GM19455 (cell line): ENCODE results near the gene ROR2.

Source experiments
- ATAC-seq: cut with Tn5 transposase; IDR thresholded peaks from one replicate; pipeline ENCODE4 v1.9.1; 2021; ENCODE audit not compliant: unreplicated experiment

The ROR2 gene

DNA sequence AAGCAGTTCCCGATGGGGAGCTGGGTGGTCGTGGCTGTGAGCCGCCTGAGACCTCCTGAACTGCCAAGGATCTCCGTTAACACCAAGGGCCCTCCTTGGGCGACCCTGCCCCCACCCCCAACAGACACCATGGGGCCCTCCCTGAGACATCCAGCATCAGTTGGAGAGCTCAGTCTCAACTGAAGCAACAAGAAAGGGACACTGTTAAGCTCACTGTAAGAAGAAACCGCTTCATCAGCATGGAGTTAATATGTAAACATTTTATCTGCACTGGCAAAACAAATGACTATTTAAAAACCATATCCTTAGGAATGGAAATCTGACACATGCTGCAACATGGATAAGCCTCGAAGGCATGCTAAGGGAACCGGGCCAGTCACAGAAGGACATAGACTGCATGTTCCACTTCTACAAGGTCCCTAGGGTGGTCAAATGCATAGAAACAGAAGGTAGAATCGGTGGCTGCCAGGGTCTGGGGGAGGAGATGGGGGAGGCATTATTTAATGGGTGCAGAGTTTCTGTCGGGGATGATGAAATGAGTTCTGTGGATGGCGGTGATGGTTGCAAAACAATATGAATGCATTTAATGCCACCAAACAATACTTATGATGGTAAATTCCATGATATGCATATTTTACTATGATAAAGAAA, 47.4 kb downstream of the ROR2 start:
- ATAC-seq: no peak

DNA sequence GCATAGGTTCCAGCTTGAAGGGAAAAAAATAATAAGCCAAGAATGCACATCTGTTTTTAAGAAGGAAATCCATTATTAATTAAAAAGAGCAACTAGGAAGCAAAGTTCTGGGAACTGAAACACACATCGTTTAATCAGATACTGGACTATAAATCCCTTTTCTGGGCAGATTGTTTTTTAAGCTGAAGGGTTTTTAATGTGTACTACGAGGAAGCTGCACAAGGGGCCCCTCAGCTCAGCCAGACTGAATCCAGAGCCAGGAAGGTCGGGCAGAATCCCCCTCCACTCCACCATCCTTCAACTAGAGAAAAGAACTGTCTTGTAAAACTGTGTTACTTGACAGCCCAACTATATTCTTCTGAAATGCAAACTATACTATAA, 49.2 kb downstream of the ROR2 start:
- no peak for ATAC-seq

DNA sequence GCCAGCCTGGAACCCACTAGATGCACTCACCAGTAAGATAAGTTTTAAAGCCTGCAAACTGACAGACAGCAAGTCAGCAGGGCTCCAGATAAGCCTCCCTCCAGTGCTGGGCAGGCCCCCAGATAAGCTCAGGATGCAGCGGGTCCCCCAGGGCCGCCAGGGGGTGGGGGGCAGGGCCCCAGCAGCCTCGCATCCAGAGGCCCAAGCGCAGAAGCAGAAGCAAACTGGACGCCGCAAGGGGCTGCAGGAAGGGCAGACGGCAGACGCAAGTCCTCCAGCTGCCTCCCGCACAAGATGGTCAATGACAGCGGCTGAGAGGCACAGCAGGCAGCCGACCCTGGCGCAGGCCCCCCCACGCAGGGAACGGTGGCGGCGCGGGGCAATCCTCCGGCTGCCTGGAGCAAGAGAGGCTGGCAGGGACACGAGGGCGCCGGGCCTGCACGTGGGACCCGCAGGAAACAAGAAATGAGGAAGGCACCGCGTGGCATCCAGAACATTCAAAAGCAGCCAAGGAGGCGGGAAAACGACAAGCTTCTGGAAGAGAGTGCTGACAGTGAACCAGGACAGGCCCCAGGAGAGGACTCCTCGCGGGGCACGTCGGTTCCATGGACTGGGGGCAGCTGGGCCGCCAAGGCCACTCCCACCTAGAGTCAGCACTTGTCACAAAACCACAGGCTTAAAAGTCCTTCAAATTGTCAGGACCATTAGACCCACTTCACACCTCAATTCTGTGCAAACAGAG, 49.8 kb downstream of the ROR2 start:
- no peak for ATAC-seq

DNA sequence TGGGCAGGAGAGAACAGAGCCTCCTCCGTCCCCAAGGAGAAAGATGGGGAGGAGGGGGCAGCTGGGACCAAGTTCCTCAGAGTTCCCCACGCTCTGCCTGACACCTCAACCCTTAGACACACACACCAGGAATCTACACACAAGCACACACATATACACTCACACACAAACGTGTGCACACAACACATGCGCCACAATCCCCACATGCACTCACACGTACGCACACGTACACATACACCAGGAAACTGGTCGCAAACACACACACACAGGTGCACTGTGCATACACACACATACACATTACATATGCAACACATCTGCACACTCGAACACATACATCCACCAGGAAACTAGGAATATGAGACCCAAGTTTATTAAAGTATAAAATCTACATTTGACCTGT, 50.4 kb downstream of the ROR2 start:
- no peak for ATAC-seq

DNA sequence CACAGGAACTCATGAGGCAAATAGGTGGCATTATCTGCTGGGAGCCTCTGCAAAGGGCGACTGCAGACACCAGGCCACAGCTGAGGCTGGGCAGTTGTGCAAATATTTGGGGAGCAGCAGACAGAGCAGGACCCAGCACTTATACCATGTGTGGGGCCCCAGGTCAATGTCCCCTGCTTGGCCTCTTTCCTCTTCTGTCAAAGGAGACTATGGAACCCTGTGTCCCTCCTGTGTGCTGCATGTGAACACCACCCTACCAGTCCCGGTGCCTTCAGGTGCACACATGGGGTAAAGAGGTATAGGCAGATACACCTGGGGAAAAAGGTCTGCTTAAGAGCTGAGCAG, 50.8 kb downstream of the ROR2 start:
- ATAC-seq: no peak

DNA sequence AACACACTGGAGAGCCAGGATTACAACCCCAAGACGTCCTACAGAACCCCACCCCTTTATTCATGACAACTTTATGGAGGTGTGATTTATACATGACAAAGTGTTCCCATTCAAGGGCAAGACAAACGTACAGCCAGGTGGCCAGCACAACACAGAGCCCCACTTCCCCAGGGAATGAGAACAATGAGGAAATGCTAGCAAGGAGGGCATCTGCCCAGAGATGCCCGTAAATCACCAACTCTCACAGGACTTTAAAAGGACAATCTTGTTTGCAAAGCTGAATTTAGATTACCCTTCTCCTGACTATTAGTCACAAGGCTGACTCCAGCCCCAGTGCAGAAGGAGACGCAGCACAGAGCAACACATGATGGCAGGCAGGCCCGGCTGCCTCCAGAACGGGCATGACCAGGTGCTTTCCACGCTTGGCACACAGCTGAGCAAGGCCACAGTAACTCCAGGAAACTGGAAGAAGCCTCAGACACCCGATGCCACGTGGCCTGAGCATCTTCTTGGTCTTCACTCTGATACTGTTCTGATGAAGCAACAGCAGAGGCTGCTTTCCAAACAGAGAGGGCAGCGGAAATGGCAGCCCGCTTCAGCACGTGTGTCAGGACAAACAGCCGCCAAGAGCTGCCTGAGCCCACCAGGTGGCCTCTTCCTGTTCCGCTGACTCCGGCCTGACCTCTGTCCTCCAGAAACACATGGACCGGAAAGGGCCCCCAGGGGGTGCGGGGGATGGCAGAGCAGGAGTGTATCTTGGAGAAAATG, 51.4 kb downstream of the ROR2 start:
- no peak for ATAC-seq

DNA sequence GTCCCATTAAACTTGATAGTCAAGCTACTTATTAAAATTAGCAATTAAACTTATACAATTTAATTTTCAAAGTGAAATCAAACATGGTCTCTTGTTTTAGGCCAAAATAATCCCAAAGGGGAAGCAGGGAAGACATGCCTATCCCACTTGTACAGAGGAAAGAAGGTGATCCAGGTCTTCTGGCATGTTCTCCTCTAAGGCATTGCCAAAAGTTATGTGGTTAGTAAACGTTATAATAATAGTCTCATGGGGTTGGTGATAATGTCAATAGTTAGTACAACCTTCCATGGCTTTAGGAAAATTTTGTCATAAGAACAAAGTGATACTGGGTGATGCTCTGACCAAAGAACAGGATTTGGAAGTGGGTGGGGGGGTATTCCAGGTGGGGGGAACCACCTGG, 52.8 kb downstream of the ROR2 start:
- no peak for ATAC-seq

DNA sequence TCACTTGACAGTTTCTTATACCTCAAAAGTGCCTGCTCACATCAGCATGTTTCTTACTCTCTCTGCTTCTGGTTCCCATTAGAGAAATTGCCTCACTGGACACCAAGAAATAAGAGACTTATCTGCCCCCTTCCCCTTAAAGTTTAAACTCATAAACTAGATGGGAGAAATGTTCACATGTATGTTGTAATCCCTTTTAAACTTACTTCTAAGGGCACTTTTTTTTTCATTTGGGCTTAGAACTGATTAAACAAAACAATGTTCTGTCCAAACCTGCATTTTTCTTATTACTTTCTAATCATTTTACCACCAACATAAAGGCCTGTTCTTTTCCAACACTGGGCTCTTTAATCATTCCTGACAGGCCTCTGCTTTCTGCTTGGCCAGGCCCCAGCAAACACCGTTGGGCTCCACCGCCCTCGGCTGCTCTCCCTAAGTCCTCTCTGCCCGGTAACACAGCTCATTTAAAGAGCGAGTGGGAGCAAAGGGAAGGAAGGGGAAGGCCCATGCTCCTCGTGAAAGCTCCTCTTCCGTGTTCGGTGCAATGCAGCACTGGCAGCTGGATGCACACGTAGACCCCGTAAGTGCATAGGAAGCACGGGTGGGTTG, 53.4 kb downstream of the ROR2 start:
- no peak for ATAC-seq

DNA sequence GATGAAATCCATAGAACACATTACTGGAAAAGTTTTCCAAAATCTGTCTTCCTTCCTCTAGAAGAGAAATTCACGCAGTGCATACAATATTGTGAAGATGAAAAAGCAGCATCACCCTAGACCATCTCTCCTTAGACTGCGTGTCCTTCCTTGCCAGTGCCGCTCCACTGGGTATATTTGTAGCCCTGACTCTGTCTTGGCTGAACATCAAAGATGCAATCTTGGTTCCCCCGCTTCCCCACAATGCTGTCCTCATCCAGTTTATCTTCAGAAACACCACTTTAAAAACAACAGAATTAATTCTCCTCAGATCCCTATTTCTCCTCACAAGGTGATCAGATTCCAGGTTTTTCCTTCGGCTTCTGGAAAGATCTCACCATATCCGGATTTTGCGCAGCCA, 53.9 kb downstream of the ROR2 start:
- ATAC-seq: no peak

DNA sequence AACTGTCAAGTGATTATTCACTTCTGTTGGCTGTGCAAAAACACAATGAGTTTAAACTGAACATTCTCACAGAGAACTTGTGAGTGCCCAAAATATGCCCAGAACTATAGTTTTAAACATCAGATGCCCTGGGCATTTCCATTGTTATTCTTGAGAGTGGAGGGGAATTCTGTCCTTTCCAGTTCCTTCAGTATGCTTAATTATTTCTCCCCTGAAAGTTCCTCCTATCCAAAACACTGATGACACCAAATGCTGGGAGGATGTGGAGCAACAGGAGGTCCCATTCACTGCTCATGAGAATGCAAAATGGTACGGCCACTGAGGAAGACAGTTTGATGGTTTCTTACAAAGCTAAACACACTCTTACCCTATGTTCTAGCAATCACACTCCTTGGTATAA, 55.5 kb downstream of the ROR2 start:
- ATAC-seq: no peak

DNA sequence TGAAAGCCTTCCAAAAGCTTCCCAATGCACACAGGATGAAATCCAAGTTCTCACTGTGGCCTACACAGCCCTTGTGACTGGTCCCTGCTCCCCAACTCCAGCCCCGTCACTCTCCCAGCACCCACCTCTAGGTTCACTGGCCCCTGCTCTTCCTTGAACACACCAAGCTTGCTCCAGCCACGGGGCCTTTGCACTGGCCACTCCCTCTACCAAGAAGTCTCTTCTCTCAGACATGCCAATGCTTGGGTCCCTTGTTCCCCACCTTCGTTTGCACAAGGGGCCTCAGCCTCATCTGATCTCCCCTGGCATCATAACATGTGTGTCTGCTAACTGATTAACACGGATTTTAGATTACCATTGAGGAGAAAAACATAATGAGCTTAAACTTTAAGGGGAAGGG, 56.0 kb downstream of the ROR2 start:
- no peak for ATAC-seq

DNA sequence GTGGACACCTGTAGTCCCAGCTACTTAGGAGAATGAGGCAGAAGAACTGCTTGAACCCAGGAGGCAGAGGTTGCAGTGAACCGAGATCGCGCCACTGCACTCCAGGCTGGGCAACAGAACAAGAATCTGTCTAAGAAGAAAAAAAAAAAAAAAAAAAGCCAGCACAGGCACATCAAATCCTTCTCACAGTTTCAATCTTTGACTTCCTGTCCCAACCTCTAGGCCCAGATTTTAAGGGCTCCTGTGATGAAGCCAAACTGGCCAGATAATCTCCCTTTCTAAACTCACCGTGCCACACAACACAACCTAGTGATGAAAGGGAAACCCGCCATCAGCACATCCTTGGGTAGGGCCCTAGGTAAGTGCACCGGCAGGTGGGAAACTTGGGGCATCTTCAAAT, 58.1 kb downstream of the ROR2 start:
- no peak for ATAC-seq

DNA sequence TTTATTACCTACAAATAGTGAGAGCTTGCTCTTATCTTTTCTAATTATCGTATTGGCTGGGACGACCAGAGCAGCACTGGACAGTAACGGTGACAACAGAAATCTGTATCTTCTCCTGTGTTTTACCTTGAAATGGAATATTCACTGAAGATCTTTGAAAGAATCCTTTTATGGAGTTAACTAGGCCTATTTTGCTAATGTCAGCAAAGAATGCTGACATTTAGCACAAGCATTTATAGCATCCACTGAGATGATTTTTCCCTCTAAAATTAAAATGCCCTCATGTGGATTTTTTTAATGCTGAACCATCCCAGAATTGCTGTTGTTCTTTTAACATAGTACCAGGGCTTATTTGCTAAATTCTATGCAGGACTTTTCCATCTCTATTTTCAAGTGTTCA, 59.4 kb downstream of the ROR2 start:
- ATAC-seq: no peak

DNA sequence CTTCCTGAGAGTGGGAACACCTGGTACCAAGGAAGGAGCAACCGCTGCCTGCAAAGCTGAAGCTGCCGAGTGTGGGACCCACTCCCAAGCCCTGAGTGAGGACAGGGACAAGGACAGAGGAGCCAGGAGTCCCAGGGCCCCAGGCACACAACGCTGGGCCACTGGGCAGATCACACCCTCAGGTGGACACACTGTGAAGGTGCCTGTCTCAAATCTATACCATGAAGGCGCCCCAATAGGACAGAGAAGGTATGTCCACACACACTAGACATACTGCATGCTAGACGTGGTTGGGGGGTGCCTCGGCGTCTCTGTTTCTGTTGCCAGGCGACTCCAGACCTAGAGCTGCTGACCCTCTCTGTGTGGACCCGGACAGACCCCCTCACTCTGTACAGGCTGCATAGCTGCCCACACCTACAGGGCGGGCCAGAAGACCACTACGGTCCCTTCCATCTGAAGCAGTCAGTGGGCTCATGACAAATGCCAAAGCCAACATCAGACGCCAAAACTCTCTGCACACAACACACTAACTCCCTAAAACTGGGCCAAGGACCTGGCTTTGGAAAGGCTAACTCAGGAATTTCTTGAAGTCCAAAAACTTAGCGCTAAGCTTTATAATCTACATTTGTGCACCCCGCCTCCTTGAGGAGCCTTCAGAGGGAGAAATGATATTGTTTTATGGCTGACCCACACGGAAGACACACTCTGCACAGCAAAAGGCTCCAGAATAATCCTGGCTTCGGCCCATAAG, 60.7 kb downstream of the ROR2 start:
- no peak for ATAC-seq

DNA sequence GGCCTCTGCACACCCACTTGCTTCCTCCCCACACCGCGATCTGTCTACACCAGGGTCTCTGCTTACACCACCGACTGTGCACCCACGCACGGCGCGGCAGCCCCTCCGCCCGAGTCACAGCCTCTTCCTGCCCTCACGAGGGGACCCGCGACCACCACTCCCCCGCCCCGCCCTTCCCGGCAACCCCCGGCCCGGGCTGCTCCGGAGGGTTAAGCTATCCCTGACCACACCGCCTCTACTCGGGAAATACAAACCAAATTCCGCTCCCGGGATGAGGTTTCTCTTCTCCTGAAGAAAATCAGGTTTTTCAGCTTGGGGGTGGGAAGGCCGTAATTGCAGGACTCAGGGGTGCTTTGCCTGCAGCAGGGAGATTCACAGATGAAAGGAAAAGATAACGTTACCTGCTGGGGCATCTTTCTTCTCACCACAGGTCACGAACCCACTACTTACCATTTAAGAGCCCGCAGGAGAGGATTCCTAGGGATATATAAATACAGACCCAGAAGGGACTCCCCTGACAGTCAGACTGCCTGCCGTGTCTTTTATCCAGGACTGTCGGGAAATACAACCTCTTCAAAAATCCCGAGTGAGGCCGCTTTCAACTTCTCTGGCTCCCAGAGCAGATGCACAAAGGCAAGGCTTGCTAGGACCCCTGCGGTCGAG, 63.5 kb downstream of the ROR2 start:
- no peak for ATAC-seq

DNA sequence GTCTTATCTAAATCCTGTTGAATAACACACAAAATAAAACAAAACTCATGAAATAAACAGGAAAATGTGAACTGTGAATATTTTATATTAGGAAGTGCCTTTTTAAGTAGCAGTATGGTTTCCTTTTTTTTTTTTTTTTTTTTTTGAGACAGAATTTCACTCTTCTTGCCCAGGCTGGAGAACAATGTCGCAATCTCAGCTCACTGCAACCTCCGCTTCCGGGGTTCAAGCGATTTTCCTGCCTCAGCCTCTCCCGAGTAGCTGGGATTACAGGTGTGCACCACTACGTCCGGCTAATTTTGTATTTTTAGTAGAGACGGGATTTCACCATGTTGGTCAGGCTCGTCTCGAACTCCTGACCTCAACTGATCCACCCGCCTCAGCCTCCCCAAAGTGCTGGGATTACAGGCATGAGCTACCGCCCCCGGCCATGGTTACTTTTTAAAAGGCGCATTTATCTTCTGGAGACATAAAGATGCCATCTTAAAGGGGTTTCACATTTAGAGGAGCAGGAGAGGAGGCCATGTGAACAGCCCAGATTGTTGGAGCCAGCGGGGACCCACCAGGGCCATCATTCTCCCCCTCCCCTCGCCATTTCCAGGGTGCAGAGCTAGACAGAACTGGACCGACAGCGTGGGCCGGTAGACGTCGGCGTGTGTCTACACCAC, 64.1 kb downstream of the ROR2 start:
- ATAC-seq: no peak

DNA sequence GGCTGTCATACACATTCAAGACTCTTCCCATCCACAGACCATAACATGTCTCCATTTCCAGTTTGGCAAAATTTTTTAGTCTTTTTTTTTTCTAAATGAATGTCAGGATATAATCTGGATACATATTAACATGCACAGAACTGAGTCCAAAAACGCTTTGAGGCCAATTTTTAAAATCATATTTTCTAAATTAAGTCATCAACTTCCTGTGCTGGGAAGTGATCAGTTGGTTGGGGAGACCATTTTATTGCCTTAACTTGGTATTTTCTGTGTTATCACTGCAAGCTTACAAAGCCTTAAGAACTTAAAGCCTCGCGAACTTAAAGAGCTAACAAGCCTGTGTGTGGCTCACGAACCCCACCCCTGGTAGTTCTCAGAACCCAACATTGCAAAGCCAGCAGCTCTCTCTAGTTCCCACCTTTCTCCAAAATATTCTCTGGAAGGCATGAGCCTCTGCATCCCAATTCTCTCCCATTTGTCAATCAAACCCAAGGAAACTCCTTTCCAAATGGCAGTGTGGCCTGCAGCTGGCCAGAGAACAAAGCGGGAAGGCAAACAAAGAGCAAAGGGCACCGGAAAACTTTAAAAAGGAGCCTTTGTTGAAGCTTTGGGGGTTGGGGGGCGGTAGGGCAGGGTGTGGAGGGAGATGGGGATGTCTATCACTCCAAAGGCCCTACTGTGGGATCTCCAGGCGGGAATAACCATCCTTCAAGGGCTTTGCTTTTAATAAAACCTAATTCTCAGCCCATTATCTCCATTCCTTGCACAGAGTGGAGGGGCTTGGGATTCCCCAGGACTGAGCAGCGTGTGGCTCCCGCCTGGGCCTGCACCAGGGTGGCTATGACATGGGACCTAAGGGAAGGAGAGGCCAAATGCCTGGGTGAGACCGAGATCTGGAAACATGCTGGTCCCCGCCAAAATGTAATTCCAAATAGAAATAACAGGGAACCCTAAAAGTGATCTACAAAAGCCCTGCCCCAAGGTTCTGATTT, 65.0 kb downstream of the ROR2 start:
- ATAC-seq: no peak

DNA sequence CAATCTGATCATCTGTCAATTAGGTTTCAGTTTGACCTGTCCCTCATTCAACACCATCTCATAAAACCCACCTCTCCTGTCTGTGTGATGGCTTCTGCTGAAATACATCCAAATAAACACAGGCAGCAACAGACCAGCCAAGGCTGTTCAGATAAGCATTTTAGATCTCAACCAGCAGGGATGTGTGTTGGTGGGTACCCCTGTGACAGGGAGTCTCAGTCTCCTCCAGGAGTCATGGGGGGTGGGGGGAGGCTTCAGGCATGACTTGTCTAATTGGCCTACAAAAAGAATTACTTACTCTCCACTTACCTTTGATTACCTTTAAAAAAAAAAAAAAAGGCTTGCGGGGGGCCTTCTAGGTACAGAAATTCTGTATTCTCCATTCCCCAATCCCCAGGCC, 65.9 kb downstream of the ROR2 start:
- ATAC-seq: no peak

DNA sequence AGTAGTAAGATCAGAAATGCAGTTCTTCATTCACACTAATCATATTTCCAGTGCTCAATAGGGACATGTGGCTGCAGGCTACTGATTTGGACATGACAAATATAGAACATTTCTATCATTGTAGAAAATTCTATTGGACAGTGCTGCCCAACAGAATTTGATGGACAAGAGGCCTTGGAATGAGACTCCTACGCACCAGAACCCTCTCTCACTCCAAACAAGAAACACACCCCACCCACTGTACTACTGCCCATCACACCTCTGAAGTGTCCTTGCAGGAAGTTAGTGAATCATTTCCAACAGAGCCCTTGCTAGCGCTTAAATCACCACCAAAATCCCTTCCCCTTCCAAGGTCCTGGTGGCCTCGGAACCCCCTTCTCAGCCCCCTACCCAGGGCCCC, 66.5 kb downstream of the ROR2 start:
- no peak for ATAC-seq
